ENCODE results near the gene EFNA4.
A peak's percentile ranks its signal among the peaks of the same experiment; 100 is the strongest.

DNA sequence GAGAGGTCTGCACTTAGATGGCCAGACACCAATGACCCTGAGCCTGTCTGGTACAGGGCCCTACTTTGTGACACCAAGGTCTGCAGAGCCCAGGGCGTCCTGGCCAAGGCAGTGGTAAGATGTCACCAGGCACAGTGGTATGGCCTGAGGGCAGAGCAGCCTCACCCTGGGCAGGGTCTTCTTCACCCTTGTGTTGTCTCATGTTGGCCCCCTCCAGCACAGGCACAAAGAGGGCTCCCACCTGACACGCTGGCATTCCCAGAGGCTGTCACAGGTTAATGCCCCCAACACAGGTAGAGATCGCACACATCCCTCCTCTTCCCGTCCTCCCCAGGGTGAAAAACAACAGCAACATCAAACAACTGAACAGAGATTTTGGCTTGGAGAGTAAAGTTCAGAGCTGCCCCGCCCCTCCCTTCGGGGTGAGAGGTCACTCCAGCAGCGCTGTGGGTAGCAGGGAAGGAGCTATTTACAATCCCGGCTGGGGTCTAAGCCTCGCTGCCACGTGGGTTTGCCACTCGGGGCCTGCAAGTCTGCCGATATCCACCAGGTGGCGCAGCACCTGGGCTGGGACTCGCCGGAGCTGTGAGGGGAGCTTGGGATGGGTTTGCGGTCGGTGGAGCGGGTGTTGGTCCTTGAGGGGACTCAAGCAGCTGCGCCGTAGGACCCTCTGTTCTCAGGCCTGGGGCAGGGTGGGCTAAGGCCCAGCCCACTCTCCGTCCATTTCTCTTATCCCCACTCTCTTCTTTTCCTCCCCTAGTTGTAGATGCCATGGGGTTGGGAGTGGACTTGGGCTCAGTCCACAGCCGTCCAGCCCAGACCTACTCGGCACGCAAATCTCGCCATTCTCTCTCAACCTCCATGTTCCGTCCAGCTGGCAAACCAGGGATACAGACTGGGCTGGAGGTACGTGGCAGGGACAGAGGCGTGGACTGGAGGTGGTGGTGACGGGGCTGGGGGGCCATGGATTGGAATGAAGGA lies 27.8 kb downstream of the EFNA4 start:
- TF ChIP-seq, protein P1, sequence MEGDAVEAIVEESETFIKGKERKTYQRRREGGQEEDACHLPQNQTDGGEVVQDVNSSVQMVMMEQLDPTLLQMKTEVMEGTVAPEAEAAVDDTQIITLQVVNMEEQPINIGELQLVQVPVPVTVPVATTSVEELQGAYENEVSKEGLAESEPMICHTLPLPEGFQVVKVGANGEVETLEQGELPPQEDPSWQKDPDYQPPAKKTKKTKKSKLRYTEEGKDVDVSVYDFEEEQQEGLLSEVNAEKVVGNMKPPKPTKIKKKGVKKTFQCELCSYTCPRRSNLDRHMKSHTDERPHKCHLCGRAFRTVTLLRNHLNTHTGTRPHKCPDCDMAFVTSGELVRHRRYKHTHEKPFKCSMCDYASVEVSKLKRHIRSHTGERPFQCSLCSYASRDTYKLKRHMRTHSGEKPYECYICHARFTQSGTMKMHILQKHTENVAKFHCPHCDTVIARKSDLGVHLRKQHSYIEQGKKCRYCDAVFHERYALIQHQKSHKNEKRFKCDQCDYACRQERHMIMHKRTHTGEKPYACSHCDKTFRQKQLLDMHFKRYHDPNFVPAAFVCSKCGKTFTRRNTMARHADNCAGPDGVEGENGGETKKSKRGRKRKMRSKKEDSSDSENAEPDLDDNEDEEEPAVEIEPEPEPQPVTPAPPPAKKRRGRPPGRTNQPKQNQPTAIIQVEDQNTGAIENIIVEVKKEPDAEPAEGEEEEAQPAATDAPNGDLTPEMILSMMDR (IDR thresholded peaks at IDR 0.05): peak; percentile 95 to 99 (median 98)
- no peak for TF ChIP-seq POLR2A (IDR thresholded peaks at IDR 0.05)

All from heart left ventricle (tissue), 13 donors.